ENCODE measurements around the gene TMEM272.

The TMEM272 gene

DNA sequence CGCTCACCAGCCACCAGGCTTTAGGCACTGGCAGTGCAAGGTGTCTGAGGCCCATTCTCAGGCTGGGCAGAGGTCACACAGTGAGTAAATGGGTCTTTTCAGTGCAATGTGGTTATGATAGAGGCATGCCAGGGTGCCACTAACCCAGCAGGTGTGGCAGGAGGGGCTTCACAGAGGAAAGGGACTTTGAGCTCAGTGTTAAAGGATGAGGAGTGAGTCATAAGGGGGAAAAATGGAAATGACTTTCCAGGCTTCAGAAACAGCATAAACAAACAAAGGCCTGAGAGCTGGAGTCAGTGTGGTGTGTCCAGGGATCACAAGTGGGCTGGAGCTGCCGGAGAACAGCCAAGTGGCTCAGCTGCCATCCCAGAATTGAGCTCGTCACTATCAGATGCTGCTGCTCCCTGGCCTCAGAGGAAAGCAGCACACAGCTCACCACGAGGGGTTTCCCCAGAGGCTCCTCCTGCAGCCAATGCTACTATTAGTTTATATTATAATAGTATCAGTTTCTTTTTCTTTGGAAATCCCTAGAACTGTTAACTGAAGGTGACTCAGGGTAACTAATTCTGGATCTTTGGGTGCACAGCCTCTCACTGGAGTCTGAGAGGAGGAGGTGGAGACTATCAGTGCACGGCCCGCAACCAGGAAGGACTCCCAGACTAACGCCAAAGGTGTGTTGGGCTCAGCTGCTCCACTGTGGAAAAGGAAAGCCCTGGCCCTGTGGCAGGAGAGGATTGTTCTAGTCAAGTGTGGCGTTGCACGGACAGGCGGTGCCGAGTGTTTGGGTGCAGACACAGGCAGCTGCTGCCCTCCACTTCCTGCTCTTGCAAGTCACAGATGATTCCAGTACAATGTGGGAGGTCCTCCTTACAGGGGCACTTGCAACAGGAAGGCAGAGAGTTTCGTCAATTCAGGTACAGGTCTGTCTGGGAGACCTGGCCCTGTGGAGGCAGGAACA lies 80.5 kb downstream of the TMEM272 start:
- DNase-seq (ENCODE audit: insufficient read length, low spot score) (peak; percentile 5), FAIRE-seq (no peak)

DNA sequence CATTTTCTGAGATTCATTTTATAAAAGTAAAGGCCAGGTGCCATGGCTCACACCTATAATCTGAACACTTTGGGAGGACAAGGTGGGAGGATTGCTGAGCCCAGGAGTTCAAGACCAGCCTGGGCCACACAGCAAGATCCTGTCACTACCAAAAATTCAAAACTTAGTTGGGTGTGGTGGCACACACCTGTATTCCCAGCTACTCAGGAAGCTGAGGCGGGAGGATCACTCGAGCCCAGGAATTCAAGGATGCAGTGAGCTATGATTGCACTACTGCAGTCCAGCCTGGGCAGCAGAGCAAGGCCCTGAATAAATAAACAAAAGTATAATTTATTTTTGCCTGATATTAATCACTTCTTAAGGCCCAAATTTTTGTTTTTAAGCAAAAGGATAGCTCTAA lies 81.5 kb downstream of the TMEM272 start:
- FAIRE-seq, result no peak

More for the DNA sequence above, 81.5 kb downstream of the TMEM272 start:
- no peak for DNase-seq (ENCODE audit: insufficient read length, low spot score)
